H1 (cell line): Measurements from ENCODE around the gene OMG. TPM values are rescaled to one million over a fixed set of nuclear protein-coding genes. Genes with fewer than 3 reads are reported as not detected.

Experiments
- CTCF ChIA-PET: fragments of 300-600 bp; sonication (Branson Sonifier 250); formaldehyde crosslinking; loops from one replicate; lab custom pipeline; 2021; ENCODE audit not compliant: partially characterized antibody; lab: Charles Lee
- POLR2A ChIA-PET: fragments of 300-600 bp; sonication (Branson Sonifier 250); formaldehyde crosslinking; loops from one replicate; lab custom pipeline; 2021; ENCODE audit warnings: inconsistent platforms; ENCODE audit not compliant: partially characterized antibody; lab: Charles Lee
- DNase-seq, 2 experiments: peaks; one replicate each; pipeline versions ENCODE4 v3.0.0 to v3.0.0-alpha.2; 2010 to 2022; ENCODE audit warnings: low spot score in 2 of 2, low read depth in 1 of 2, mixed read lengths in 1 of 2
- FAIRE-seq: peaks from 2 replicates; lab custom pipeline; 2011; peaks lifted over from hg19 to GRCh38; lab: Jason Lieb, UNC
- H2AFZ ChIP-seq: 2 replicates; pipeline ENCODE4 v1.8.1; 2012; ENCODE audit warnings: low read length, inconsistent platforms
- H2AK5ac ChIP-seq: 2 replicates; pipeline ENCODE4 v1.6.1; 2013; ENCODE audit warnings: low read depth, low read length
- H2BK120ac ChIP-seq: replicated peaks from 2 replicates; pipeline ENCODE3; 2013; ENCODE audit warnings: low read depth, low read length, inconsistent platforms
- H2BK12ac ChIP-seq: 2 replicates; pipeline ENCODE4 v1.6.1; 2013; ENCODE audit warnings: low read depth, low read length
- H2BK15ac ChIP-seq: 2 replicates; pipeline ENCODE4 v1.6.1; 2013; ENCODE audit warnings: low read length
- H2BK20ac ChIP-seq: 2 replicates; pipeline ENCODE4 v1.6.1; 2013; ENCODE audit warnings: low read length
- H2BK5ac ChIP-seq: 2 replicates; pipeline ENCODE4 v1.6.1; 2013; ENCODE audit warnings: low read depth, low read length
- H3K14ac ChIP-seq: 2 replicates; pipeline ENCODE4 v1.6.1; 2013; ENCODE audit warnings: inconsistent platforms; ENCODE audit not compliant: insufficient read length
- H3K18ac ChIP-seq: 2 replicates; pipeline ENCODE4 v1.6.1; 2013; ENCODE audit warnings: low read length; ENCODE audit errors: extremely low read depth
- H3K23ac ChIP-seq: 2 replicates; pipeline ENCODE4 v1.6.1; 2013; ENCODE audit warnings: inconsistent platforms; ENCODE audit not compliant: insufficient read length
- H3K23me2 ChIP-seq: 2 replicates; pipeline ENCODE4 v1.6.1; 2013; ENCODE audit warnings: low read depth, low read length
- H3K27ac ChIP-seq: 2 replicates; pipeline ENCODE4 v1.6.1; 2011; ENCODE audit warnings: low read depth, low read length, inconsistent platforms
- H3K27me3 ChIP-seq, 4 experiments: replicated peaks in 1 of 4; 1 replicate in 1 of 4; 2 replicates in 3 of 4; pipeline versions ENCODE4 v1.6.1 to v1.8.1; 2011 to 2013; ENCODE audit warnings: low read length in 3 of 4, mild to moderate bottlenecking in 3 of 4, inconsistent platforms in 2 of 4, mixed read lengths in 2 of 4, moderate library complexity in 1 of 4; ENCODE audit not compliant: control insufficient read depth in 3 of 4, insufficient read depth in 3 of 4; ENCODE audit errors: extremely low read depth in 1 of 4
- H3K36me3 ChIP-seq, 4 experiments: 2 replicates each; pipeline versions ENCODE4 v1.6.1 to v1.8.1; 2011 to 2013; ENCODE audit warnings: mild to moderate bottlenecking in 4 of 4, low read length in 3 of 4, moderate library complexity in 2 of 4, control low read depth in 1 of 4, inconsistent platforms in 1 of 4; ENCODE audit not compliant: insufficient read depth in 4 of 4, control insufficient read depth in 2 of 4
- H3K4ac ChIP-seq: replicated peaks from 2 replicates; pipeline ENCODE3; 2013; ENCODE audit warnings: low read length, low read depth, mixed read lengths, inconsistent platforms; ENCODE audit not compliant: insufficient read length
- H3K4me1 ChIP-seq, 4 experiments: replicated peaks in 1 of 4; 1 replicate in 1 of 4; 2 replicates in 3 of 4; pipeline versions ENCODE4 v1.6.1 to v1.8.1; 2011 to 2013; ENCODE audit warnings: low read length in 3 of 4, inconsistent platforms in 2 of 4, mixed read lengths in 1 of 4; ENCODE audit not compliant: insufficient read depth in 4 of 4, control insufficient read depth in 3 of 4
- H3K4me2 ChIP-seq, 2 experiments: 2 replicates each; pipeline versions ENCODE4 v1.6.1 to v1.8.1; 2011 to 2013; ENCODE audit warnings: low read depth in 2 of 2, low read length in 2 of 2, control low read depth in 1 of 2, inconsistent platforms in 1 of 2, mild to moderate bottlenecking in 1 of 2; ENCODE audit not compliant: insufficient read depth in 1 of 2
- H3K4me3 ChIP-seq, 4 experiments: fragments of 200-600, 300-600 bp in 1 of 4; sonication (generic), shearing (Covaris generic), sonication (Bioruptor Twin) in 1 of 4; 2 replicates each; pipeline versions ENCODE4 v1.5.1 to v1.8.1; 2011 to 2016; ENCODE audit warnings: low read length in 4 of 4, low read depth in 3 of 4, control low read depth in 2 of 4, inconsistent platforms in 2 of 4, mild to moderate bottlenecking in 2 of 4, mixed read lengths in 1 of 4, moderate library complexity in 1 of 4; ENCODE audit not compliant: insufficient read depth in 2 of 4; ENCODE audit errors: extremely low read depth in 1 of 4
- H3K56ac ChIP-seq: replicated peaks from 2 replicates; pipeline ENCODE3; 2013; ENCODE audit warnings: low read depth, mild to moderate bottlenecking, mixed read lengths, low read length, inconsistent platforms; ENCODE audit not compliant: insufficient read length
- H3K79me1 ChIP-seq: 2 replicates; pipeline ENCODE4 v1.6.1; 2013; ENCODE audit warnings: low read depth, low read length, control low read depth
- H3K79me2 ChIP-seq, 2 experiments: 2 replicates each; pipeline versions ENCODE4 v1.6.1 to v1.8.1; 2012 to 2013; ENCODE audit warnings: low read length in 2 of 2, mild to moderate bottlenecking in 2 of 2, inconsistent platforms in 1 of 2; ENCODE audit not compliant: insufficient read depth in 2 of 2, control insufficient read depth in 1 of 2
- H3K9ac ChIP-seq, 4 experiments: replicated peaks in 1 of 4; 1 replicate in 1 of 4; 2 replicates in 3 of 4; pipeline versions ENCODE4 v1.6.1 to v1.8.1; 2011 to 2013; ENCODE audit warnings: low read depth in 3 of 4, low read length in 3 of 4, control low read depth in 2 of 4, mild to moderate bottlenecking in 2 of 4, moderate library complexity in 2 of 4, inconsistent platforms in 1 of 4; ENCODE audit errors: extremely low read depth in 1 of 4
- H3K9me3 ChIP-seq, 2 experiments: 2 replicates each; pipeline versions ENCODE4 v1.6.1 to v1.8.1; 2012 to 2013; ENCODE audit warnings: mild to moderate bottlenecking in 2 of 2, moderate library complexity in 2 of 2, control low read depth in 1 of 2, inconsistent platforms in 1 of 2, low read depth in 1 of 2, low read length in 1 of 2, mixed read lengths in 1 of 2; ENCODE audit not compliant: insufficient read depth in 2 of 2
- H4K20me1 ChIP-seq, 2 experiments: replicated peaks in 1 of 2; 2 replicates each; pipeline versions ENCODE3 to v1.8.1; 2011 to 2013; ENCODE audit warnings: inconsistent platforms in 2 of 2, low read length in 2 of 2, mild to moderate bottlenecking in 1 of 2; ENCODE audit not compliant: insufficient read depth in 2 of 2, control insufficient read depth in 1 of 2
- H4K5ac ChIP-seq: 2 replicates; pipeline ENCODE4 v1.6.1; 2013; ENCODE audit warnings: low read length, low read depth, mixed read lengths, inconsistent platforms; ENCODE audit not compliant: insufficient read length
- H4K8ac ChIP-seq: 2 replicates; pipeline ENCODE4 v1.8.0; 2013; ENCODE audit warnings: mild to moderate bottlenecking, moderate library complexity, low read length, inconsistent platforms; ENCODE audit not compliant: insufficient read depth; ENCODE audit errors: extremely low read depth
- H4K91ac ChIP-seq: replicated peaks from 2 replicates; pipeline ENCODE3; 2013; ENCODE audit warnings: low read length, mixed read lengths, inconsistent platforms; ENCODE audit not compliant: insufficient read length
- BACH1 ChIP-seq: IDR thresholded peaks from 2 replicates; pipeline ENCODE4 v1.6.1; 2012; ENCODE audit warnings: low read length, improper control_type of control experiment
- CHD2 ChIP-seq: IDR thresholded peaks from 2 replicates; pipeline ENCODE4 v1.6.1; 2012; ENCODE audit warnings: low read length, improper control_type of control experiment
- EP300 ChIP-seq, 2 experiments: IDR thresholded peaks; 1 replicate in 1 of 2; 2 replicates in 1 of 2; pipeline ENCODE4 v1.6.1; 2011 to 2012; ENCODE audit warnings: low read depth in 2 of 2, low read length in 2 of 2, mild to moderate bottlenecking in 2 of 2, borderline replicate concordance in 1 of 2, inconsistent platforms in 1 of 2, moderate library complexity in 1 of 2
- SAP30 ChIP-seq: fragments of 300-600 bp; sonication (generic); IDR thresholded peaks from 2 replicates; pipeline ENCODE4 v1.7.1; 2012; ENCODE audit warnings: low read length, moderate library complexity, mild to moderate bottlenecking, inconsistent platforms; ENCODE audit not compliant: insufficient read depth, insufficient replicate concordance
- SP2 ChIP-seq: IDR thresholded peaks from 2 replicates; pipeline ENCODE4 v1.6.1; 2012; ENCODE audit warnings: mild to moderate bottlenecking, low read length, inconsistent platforms
- WGBS, 2 experiments: shearing (Covaris generic) in 1 of 2; methylation state at CpG; one replicate each; pipeline versions ENCODE4 v1.1.6 to v1.1.7; 2013 to 2015; ENCODE audit warnings: low lambda C conversion rate in 2 of 2, mixed read lengths in 2 of 2, inconsistent platforms in 1 of 2, low coverage in 1 of 2, missing lambda C conversion rate in 1 of 2; ENCODE audit not compliant: insufficient replicate concordance in 2 of 2, insufficient coverage in 1 of 2, insufficient read length in 1 of 2; ENCODE audit errors: extremely low coverage in 1 of 2, missing lambda C conversion rate in 1 of 2; 5-methylcytosine and 5-hydroxymethylcytosine counted together
- polyA plus RNA-seq, 7 experiments: library from polyadenylated mRNA; depleted of rRNA in 3 of 7; stranded (reverse) in 5 of 7; unstranded in 2 of 7; fragments of >200 nt in 5 of 7; fragments of 200-250 nt in 2 of 7; gene quantifications; 1 replicate in 5 of 7; 2 replicates in 1 of 7; 4 replicates in 1 of 7; pipeline versions ENCODE4 v1.2.1 to v1.2.3, GENCODE V29; 2011 to 2013; ENCODE audit warnings: missing spikeins in 2 of 7, mixed read lengths in 2 of 7
- total RNA-seq: library from RNA; stranded (reverse); fragmentation: NEBNext Ultra II Directional; extraction: Animal tissue kit (Norgen Biotek cat#: 25700); gene quantifications from 2 replicates; pipeline ENCODE4 v1.2.1, GENCODE V29; 2021

OMG gene
- total and polyA plus RNA-seq, 2 of the 8 experiments (the other 6 are each of a cell fraction or from before 2014, with no cell fraction given), result not detected

- H3K18ac ChIP-seq, result no peak overlapping the region
- H3K9ac ChIP-seq, result no peak overlapping the region
- H3K4me2 ChIP-seq, result no peak overlapping the region
- no peaks in the 10 kb centered on the region for H3K27me3 ChIP-seq
- H3K4ac ChIP-seq, result no peak overlapping the region
- no peaks in the 10 kb centered on the region for H3K79me1 ChIP-seq
- H4K5ac ChIP-seq, result no peak overlapping the region
- peaks cover 0 to 2% (median under 1%) of the 10 kb centered on the region in 4 experiments; a peak in 1 of 8 replicates for H3K36me3 ChIP-seq
- no peak overlapping the region for H3K56ac ChIP-seq
- TF ChIP-seq BACH1, result no peak
- no peak for TF ChIP-seq SAP30
- TF ChIP-seq EP300 (IDR thresholded peaks at IDR 0.05; ENCODE audit: borderline replicate concordance in 1 of 2, low read depth in 2 of 2, low read length in 2 of 2), result no peak
- TF ChIP-seq SP2, result no peak
- TF ChIP-seq CHD2, result no peak
- H2BK12ac ChIP-seq, result no peak overlapping the region
- no peak overlapping the region for H2BK120ac ChIP-seq
- H4K20me1 ChIP-seq, result no peaks in the 10 kb centered on the region
- H4K8ac ChIP-seq, result no peak overlapping the region
- H3K23ac ChIP-seq, result no peak overlapping the region
- no peak overlapping the region for H2BK15ac ChIP-seq
- H3K23me2 ChIP-seq, result no peaks in the 10 kb centered on the region; the same call in 1 of the 2 replicates
- no peak overlapping the region for H4K91ac ChIP-seq
- no peak overlapping the region for H2AFZ ChIP-seq
- no peaks in the 10 kb centered on the region for H3K79me2 ChIP-seq
- ChIA-PET POLR2A (interaction anchor here (1.2 kb wide), 1 partner anchor 151 kb away, joined by 3 read pairs; no protein-coding TSS in a partner anchor), CTCF (interaction anchor here (1.2 to 2.4 kb wide), 2 partner anchors 16 to 163 kb away, joined by 3 to 9 read pairs; no protein-coding TSS in a partner anchor)
- FAIRE-seq (no peak), DNase-seq (no peak)
- H3K9me3 ChIP-seq, result no peaks in the 10 kb centered on the region
- H2BK20ac ChIP-seq, result no peak overlapping the region
- H2BK5ac ChIP-seq, result no peak overlapping the region
- H3K14ac ChIP-seq, result no peak overlapping the region
- H3K4me3 ChIP-seq, result no peak overlapping the region
- 96% methylated on average over 1 of the region's 1 CpG; no CpG with 5 or more reads in 1 of the 2 experiments for WGBS, 2 experiments
- H2AK5ac ChIP-seq, result no peak overlapping the region
- H3K27ac ChIP-seq, result no peak overlapping the region
- H3K4me1 ChIP-seq, result peaks cover 0 to 5% (median 3%) of the 10 kb centered on the region in 4 experiments; a peak in 3 of 7 replicates
Measured at GRCh38 chr17:31250229-31250628, 46.8 kb downstream of the OMG start.
